Keratinocyte (primary cell): Measurements from ENCODE around the gene CCR5AS.

ENCODE experiments used
- DNase-seq: peaks from one replicate; pipeline ENCODE4 v3.0.0-alpha.2; 2011; ENCODE audit warnings: low read depth, missing footprints, low spot score
- FAIRE-seq: peaks from 2 replicates; lab custom pipeline; 2011; peaks lifted over from hg19 to GRCh38; lab: Jason Lieb, UNC
- H2AFZ ChIP-seq: 2 replicates; pipeline ENCODE4 v1.6.0; 2012; ENCODE audit warnings: low read length, control low read depth, inconsistent platforms; ENCODE audit not compliant: control insufficient read depth
- H3K27ac ChIP-seq: 2 replicates; pipeline ENCODE4 v1.5.1; 2011; ENCODE audit warnings: low read length; ENCODE audit not compliant: control insufficient read depth, insufficient read depth
- H3K27me3 ChIP-seq: 3 replicates; pipeline ENCODE4 v1.6.0; 2011; ENCODE audit warnings: low read length; ENCODE audit not compliant: control insufficient read depth, insufficient read depth; ENCODE audit errors: extremely low read depth
- H3K36me3 ChIP-seq, 2 experiments: 2 replicates in 1 of 2; 3 replicates in 1 of 2; pipeline ENCODE4 v1.5.1; 2011; ENCODE audit warnings: low read length in 2 of 2, mild to moderate bottlenecking in 1 of 2; ENCODE audit not compliant: control insufficient read depth in 2 of 2, insufficient read depth in 2 of 2; ENCODE audit errors: extremely low read depth in 1 of 2
- H3K4me1 ChIP-seq: 3 replicates; pipeline ENCODE4 v1.5.1; 2011; ENCODE audit warnings: low read length; ENCODE audit not compliant: control insufficient read depth, insufficient read depth; ENCODE audit errors: extremely low read depth
- H3K4me2 ChIP-seq: 3 replicates; pipeline ENCODE4 v1.6.0; 2011; ENCODE audit warnings: low read depth, low read length; ENCODE audit not compliant: control insufficient read depth, insufficient read depth; ENCODE audit errors: extremely low read depth
- H3K4me3 ChIP-seq, 3 experiments: fragments of 200-600 bp in 1 of 3; sonication (generic) in 1 of 3; 2 replicates in 2 of 3; 3 replicates in 1 of 3; pipeline ENCODE4 v1.5.1; 2011 to 2016; ENCODE audit warnings: low read length in 3 of 3, mild to moderate bottlenecking in 3 of 3, control low read depth in 2 of 3, inconsistent platforms in 1 of 3, low read depth in 1 of 3, mixed read lengths in 1 of 3, mixed run types in 1 of 3, moderate library complexity in 1 of 3; ENCODE audit not compliant: control insufficient read depth in 2 of 3, insufficient read depth in 2 of 3; ENCODE audit errors: extremely low read depth in 1 of 3
- H3K79me2 ChIP-seq: 2 replicates; pipeline ENCODE4 v1.6.0; 2012; ENCODE audit warnings: low read length; ENCODE audit not compliant: control insufficient read depth, insufficient read depth
- H3K9ac ChIP-seq: 3 replicates; pipeline ENCODE4 v1.6.0; 2011; ENCODE audit warnings: low read length; ENCODE audit not compliant: control insufficient read depth, insufficient read depth; ENCODE audit errors: extremely low read depth
- H3K9me1 ChIP-seq: 3 replicates; pipeline ENCODE4 v1.6.0; 2011; ENCODE audit warnings: low read length; ENCODE audit not compliant: control insufficient read depth, insufficient read depth; ENCODE audit errors: extremely low read depth
- H3K9me3 ChIP-seq: 2 replicates; pipeline ENCODE4 v1.5.1; 2012; ENCODE audit warnings: low read depth, low read length; ENCODE audit not compliant: control insufficient read depth
- H4K20me1 ChIP-seq: 3 replicates; pipeline ENCODE4 v1.6.0; 2011; ENCODE audit warnings: low read length; ENCODE audit not compliant: control insufficient read depth, insufficient read depth; ENCODE audit errors: extremely low read depth
- CTCF ChIP-seq, 3 experiments: IDR thresholded peaks in 1 of 3; conservative IDR thresholded peaks in 1 of 3; optimal IDR thresholded peaks in 1 of 3; 2 replicates in 2 of 3; 3 replicates in 1 of 3; pipeline versions ENCODE3 to v1.5.1; 2011; ENCODE audit warnings: low read length in 3 of 3, mild to moderate bottlenecking in 3 of 3, moderate library complexity in 2 of 3, control low read depth in 1 of 3, inconsistent platforms in 1 of 3; ENCODE audit not compliant: insufficient read depth in 2 of 3; ENCODE audit errors: extremely low read depth in 1 of 3
- EZH2 ChIP-seq: IDR thresholded peaks from one replicate; pipeline ENCODE4 v1.6.1; 2012; ENCODE audit warnings: inconsistent platforms, mild to moderate bottlenecking, low read length, moderate library complexity
- dilution Hi-C: fragments of 300-500 bp; cut with MboI; formaldehyde crosslinking; loops from one replicate; pipeline ENCODE4 v1.7.0; 2020; ENCODE audit warnings: low sequenced_read_pairs; ENCODE audit not compliant: extremely low pct_ligation_motif_present

Gene CCR5AS

GRCh38 chr3:46449755-46450552, 43.1 kb upstream of the CCR5AS start:
- Histone ChIP-seq H4K20me1 (no peaks in the 10 kb centered on the region), H3K9me3 (no peaks in the 10 kb centered on the region), H3K36me3 (no peaks in the 10 kb centered on the region), H3K79me2 (no peaks in the 10 kb centered on the region), H2AFZ (no peak overlapping the region), H3K9ac (no peak overlapping the region), H3K27me3 (peaks cover 19% of the 10 kb centered on the region), H3K4me3 (no peak overlapping the region), H3K9me1 (no peaks in the 10 kb centered on the region), H3K4me1 (peaks cover 5% of the 10 kb centered on the region), H3K4me2 (no peak overlapping the region), H3K27ac (no peak overlapping the region)
- FAIRE-seq = no peak
- TF ChIP-seq EZH2 = no peak
- peak; percentile 50 to 84 (median 68) for TF ChIP-seq CTCF (optimal IDR thresholded peaks at IDR 0.05 in 1 of 3, IDR thresholded peaks at IDR 0.05 in 1 of 3, conservative IDR thresholded peaks at IDR 0.05 in 1 of 3; ENCODE audit: extremely low read depth in 1 of 3, insufficient read depth in 2 of 3, low read length in 3 of 3)
- no peak for DNase-seq
- dilution Hi-C loops = no loop called here

- TF ChIP-seq CTCF (optimal IDR thresholded peaks at IDR 0.05 in 1 of 3, IDR thresholded peaks at IDR 0.05 in 1 of 3, conservative IDR thresholded peaks at IDR 0.05 in 1 of 3; ENCODE audit: extremely low read depth in 1 of 3, insufficient read depth in 2 of 3, low read length in 3 of 3) = no peak
- no peak for TF ChIP-seq EZH2
- DNase-seq (no peak), FAIRE-seq (no peak)
- peaks cover 12% of the 10 kb centered on the region for H3K27me3 ChIP-seq
- no peaks in the 10 kb centered on the region for H3K9me3 ChIP-seq
- H3K79me2 ChIP-seq = no peaks in the 10 kb centered on the region
- no peaks in the 10 kb centered on the region for H3K9me1 ChIP-seq
- no peak overlapping the region for H2AFZ ChIP-seq
- dilution Hi-C loops = no loop called here
- H3K27ac ChIP-seq = no peak overlapping the region
- no peak overlapping the region for H3K4me3 ChIP-seq
- H3K36me3 ChIP-seq = no peaks in the 10 kb centered on the region
- no peaks in the 10 kb centered on the region for H4K20me1 ChIP-seq
- H3K4me2 ChIP-seq = no peak overlapping the region
- H3K4me1 ChIP-seq = peaks cover 5% of the 10 kb centered on the region
- no peak overlapping the region for H3K9ac ChIP-seq
These were observed 41.9 kb upstream of the CCR5AS start for GRCh38 chr3:46448721-46449120.
